Memory B cell (primary cell): Measurements from ENCODE around the gene NT5DC3.
"Not testable (repeated sequence)": the region's sequence is repeated elsewhere in the genome, so short reads cannot be mapped to it uniquely, and the experiment has no call there.

ENCODE experiments used
- ATAC-seq: fragments of 150-1000 bp; cut with Tn5 transposase; 2 replicates; pipeline ENCODE4 v1.10.0; 2021; ENCODE audit warnings: low read depth, mild to moderate bottlenecking, moderate library complexity
- DNase-seq, 2 donors: peaks; one replicate each; pipeline ENCODE4 v3.0.0; 2022; ENCODE audit warnings: low spot score in 2 of 2
- H3K27ac Mint-ChIP-seq: one replicate; pipeline ENCODE4 v1.8.0; 2022; ENCODE audit warnings: mild to moderate bottlenecking, moderate library complexity, mixed read lengths
- H3K27me3 Mint-ChIP-seq: one replicate; pipeline ENCODE4 v1.8.0; 2022; ENCODE audit warnings: mixed read lengths
- H3K36me3 Mint-ChIP-seq: one replicate; pipeline ENCODE4 v1.8.0; 2022; ENCODE audit warnings: mild to moderate bottlenecking, mixed read lengths
- H3K4me1 Mint-ChIP-seq: one replicate; pipeline ENCODE4 v1.8.0; 2022; ENCODE audit warnings: mixed read lengths
- H3K4me3 Mint-ChIP-seq: one replicate; pipeline ENCODE4 v1.8.0; 2022; ENCODE audit warnings: mild to moderate bottlenecking, moderate library complexity, mixed read lengths
- H3K9me3 Mint-ChIP-seq: one replicate; pipeline ENCODE4 v1.8.0; 2022; ENCODE audit warnings: mixed read lengths

NT5DC3 gene

DNA sequence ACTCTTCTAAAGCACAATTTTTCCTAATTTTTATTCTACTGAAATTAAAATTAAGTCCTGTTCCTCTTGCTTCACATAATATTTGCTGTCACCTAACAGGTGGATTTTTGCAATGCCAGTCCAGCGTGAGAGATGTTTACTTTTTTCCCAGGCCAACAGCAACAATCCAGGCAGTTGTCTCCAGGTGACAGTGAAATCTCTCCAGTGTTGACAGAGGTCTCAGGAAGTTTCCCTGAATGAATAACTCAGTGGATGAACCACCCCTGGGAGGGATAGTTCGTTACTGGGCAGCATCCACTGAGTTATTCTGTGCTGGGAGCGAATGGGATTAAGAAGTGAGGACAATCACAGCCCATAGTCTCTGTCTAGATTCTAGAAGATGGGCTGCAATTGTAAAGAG is 7.1 kb upstream of the NT5DC3 start:
- Mint-ChIP-seq H3K4me1 (no peaks in the 10 kb centered on the region), H3K9me3 (no peaks in the 10 kb centered on the region), H3K27me3 (peaks cover 2% of the 10 kb centered on the region), H3K4me3 (no peak overlapping the region), H3K27ac (no peak overlapping the region), H3K36me3 (no peaks in the 10 kb centered on the region)
- ATAC-seq: no peak
- DNase-seq: no peak

DNA sequence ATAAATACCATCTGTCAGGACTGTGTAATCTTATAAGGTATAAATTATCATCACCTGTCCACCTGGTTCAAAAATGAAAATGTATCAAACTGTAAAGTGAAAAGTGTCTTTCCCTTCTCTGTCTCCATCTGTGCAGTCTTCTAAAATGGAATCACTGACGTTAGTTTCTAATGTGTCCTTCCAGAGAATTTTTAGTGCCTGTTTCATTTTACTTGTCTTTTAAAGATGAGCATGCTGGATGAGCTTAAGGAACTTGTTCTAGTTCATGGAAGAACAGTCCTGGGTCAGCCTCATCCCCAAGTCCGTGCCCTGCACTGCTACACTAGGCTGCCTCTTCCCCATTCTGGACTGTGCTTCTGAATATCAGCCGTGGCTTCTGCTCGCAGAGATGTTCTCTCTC is 5.4 kb upstream of the NT5DC3 start:
- no peak for ATAC-seq
- Mint-ChIP-seq H3K36me3 (no peaks in the 10 kb centered on the region), H3K9me3 (no peaks in the 10 kb centered on the region), H3K4me3 (no peak overlapping the region), H3K27ac (no peak overlapping the region), H3K27me3 (no peaks in the 10 kb centered on the region), H3K4me1 (peaks cover 4% of the 10 kb centered on the region)
- DNase-seq: no peak

DNA sequence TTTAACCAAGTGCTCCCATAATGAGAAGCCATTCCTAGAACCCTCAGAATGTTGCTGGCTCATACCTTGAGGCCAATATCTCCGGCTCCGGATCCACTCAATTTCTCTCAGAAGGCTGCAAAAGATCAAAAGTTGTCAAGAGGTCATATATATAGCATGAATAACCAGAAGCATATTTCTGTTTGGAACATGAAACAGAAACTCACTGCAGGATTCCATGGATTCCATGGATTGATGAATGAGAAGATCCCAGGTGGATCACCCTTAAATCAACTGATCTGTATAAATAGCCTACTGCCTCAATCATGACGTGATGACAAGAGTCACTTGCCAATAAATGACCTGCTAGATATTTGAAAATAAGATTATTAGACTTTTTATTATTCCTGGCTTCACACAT is 3.3 kb upstream of the NT5DC3 start:
- Mint-ChIP-seq H3K27ac (no peak overlapping the region), H3K4me3 (no peak overlapping the region), H3K36me3 (no peaks in the 10 kb centered on the region), H3K27me3 (no peaks in the 10 kb centered on the region), H3K9me3 (no peaks in the 10 kb centered on the region), H3K4me1 (peaks cover 13% of the 10 kb centered on the region)
- ATAC-seq (no peak), DNase-seq (no peak)

- DNase-seq (peak in 1 of 2 donors; percentile 26), ATAC-seq (no peak)
- Mint-ChIP-seq H3K9me3 (no peaks in the 10 kb centered on the region), H3K36me3 (peaks cover 4% of the 10 kb centered on the region), H3K27ac (no peak overlapping the region), H3K4me1 (peaks cover 13% of the 10 kb centered on the region), H3K4me3 (peak overlapping the region; percentile 90), H3K27me3 (no peaks in the 10 kb centered on the region)
These were observed 903 bp upstream of the NT5DC3 start for GRCh38 chr12:103841690-103842584.

DNA sequence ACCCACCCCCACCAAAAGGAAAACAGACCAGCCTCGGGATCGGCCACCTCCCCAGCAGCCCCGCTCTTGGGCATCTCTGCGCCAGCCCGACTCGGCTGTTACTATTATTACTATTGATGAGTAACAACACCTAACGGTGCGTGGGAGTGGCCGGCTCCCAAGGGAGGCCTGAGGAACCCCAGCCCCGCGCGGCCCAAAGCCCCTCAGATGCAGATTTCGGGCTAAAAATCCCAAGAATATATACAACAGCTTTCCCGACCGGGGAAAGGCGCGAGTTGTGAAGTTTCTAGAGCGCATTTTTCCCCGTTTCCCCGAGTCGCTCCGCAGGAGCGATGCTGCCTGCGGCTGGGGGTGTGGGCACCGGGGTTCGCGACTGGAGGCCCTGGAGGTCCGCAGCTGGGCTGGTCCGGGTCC is 565 bp downstream of the NT5DC3 start:
- Mint-ChIP-seq H3K27me3 (no peaks in the 10 kb centered on the region), H3K9me3 (no peaks in the 10 kb centered on the region), H3K4me1 (peaks cover 15% of the 10 kb centered on the region), H3K27ac (peak overlapping the region; percentile 73), H3K36me3 (peaks cover 9% of the 10 kb centered on the region), H3K4me3 (peak overlapping the region; percentile 90)
- peak; percentile 9 for ATAC-seq
- no peak for DNase-seq

DNA sequence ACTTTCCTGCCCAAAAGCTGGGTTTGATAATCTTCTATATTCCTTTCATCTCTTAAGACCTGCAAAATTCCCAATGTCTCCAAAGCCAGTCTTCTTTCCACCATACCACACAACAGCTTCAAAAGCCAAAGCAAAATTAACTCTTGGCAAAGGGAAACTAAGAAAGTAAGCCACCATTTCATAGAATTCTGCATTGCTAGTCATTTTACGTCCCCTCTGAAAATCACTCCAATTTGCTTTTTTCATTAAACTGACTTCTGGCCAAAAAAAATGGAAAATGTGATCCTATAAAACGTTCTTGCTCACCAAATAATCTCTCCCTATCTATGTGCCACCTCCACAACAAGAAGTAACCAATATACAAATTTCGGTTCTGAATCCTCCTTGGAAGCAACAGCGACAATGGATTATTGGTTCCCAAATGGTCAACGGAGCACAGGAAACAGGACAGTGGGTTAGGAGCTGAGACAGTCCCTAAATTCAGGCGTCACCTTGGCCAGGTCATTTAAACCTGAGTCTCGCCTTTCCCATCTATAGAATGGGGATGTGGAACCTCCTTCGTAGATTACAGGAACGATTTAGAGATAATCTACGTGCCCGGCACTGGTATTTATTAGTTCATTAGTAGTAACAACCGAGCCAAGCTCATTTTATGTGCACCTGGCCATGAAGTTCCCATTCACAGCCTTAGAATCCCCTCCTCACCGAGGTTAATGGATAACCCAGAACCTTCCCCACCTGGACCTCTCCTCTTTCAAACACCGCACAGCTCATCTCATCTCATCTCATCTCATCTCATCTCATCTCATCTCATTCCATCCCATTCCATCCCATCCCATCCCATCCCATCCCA is 1.2 kb downstream of the NT5DC3 start:
- peaks cover 9% of the 10 kb centered on the region for H3K36me3 Mint-ChIP-seq
- DNase-seq: no peak
- no peaks in the 10 kb centered on the region for H3K27me3 Mint-ChIP-seq
- H3K27ac Mint-ChIP-seq: peak overlapping the region; percentile 73
- H3K9me3 Mint-ChIP-seq: no peaks in the 10 kb centered on the region
- peaks cover 18% of the 10 kb centered on the region for H3K4me1 Mint-ChIP-seq
- H3K4me3 Mint-ChIP-seq: peak overlapping the region; percentile 90
- ATAC-seq: no peak

DNA sequence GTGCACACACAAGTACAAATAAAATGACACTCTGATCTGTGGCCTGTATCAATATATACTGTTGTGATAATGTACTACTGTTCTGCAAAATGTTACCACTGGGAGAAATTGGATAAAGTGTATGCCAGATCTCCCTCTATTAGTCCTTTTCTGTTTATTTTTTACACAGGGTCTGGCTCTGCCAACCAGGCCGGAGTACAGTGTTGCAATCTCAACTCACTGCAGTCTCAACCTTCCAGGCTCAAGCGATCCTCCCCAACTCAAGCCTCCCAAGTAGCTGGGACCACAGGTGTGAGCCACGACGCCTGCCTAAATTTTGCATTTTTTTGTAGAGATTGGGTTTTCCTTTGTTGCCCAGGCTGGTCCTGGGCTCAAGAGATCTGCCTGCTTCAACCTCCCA is 1.9 kb downstream of the NT5DC3 start:
- Mint-ChIP-seq H3K4me1 (peaks cover 22% of the 10 kb centered on the region), H3K27me3 (no peaks in the 10 kb centered on the region), H3K27ac (no peak overlapping the region), H3K36me3 (peaks cover 9% of the 10 kb centered on the region), H3K4me3 (no peak overlapping the region), H3K9me3 (no peaks in the 10 kb centered on the region)
- ATAC-seq (no peak), DNase-seq (no peak)

DNA sequence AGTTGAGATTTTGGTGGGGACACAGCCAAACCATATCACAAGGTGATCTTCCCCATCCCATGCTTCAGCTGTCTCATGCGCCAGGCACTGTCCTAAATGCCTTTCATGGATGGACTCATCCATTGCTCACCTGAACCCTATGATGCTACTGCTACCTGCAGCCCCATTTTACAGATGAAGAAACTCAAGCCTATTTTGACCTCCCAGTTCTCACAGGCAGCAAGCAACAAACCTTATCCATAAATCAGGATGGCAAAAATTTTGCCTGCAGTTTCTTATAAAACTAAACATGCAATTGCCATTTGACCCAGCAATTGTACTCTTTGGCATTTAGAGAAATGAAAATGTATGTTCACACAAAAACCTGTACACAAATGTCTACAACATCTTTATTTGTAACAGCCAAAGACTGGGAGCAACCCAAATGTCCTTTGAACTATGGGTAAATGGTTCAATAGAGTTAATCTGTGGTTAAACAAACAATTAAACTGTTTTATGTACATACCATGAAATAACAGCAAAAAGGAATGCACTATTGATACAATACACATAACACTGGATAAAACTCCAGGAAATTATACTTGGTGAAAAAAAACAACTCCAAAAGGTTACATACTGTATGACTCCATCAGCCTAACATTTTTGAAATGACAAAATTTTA is 2.6 kb downstream of the NT5DC3 start:
- no peak overlapping the region for H3K27ac Mint-ChIP-seq
- no peaks in the 10 kb centered on the region for H3K27me3 Mint-ChIP-seq
- H3K4me1 Mint-ChIP-seq: peaks cover 26% of the 10 kb centered on the region
- no peak overlapping the region for H3K4me3 Mint-ChIP-seq
- H3K9me3 Mint-ChIP-seq: no peaks in the 10 kb centered on the region
- ATAC-seq (no peak), DNase-seq (no peak)
- peaks cover 9% of the 10 kb centered on the region for H3K36me3 Mint-ChIP-seq

DNA sequence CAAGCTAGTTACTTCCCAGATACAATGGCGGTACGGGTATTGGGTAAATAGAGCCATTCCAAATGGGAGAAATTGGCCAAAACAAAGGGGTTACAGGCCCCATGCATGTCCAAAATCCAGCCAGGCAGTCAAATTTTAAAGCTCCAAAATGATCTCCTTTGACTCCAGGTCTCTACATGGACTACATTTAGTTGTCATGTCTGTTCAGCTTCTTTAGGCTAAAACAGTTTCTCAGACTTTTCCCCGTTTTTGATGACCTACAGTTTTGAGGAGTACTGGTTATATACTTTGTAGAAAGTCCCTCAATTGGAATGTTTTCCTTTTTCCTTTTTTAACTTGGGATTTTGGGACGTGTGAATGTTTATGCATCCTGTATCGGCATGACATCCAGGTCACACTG is 4.7 kb downstream of the NT5DC3 start:
- Mint-ChIP-seq H3K27me3 (no peaks in the 10 kb centered on the region), H3K27ac (no peak overlapping the region), H3K4me1 (peaks cover 27% of the 10 kb centered on the region), H3K9me3 (no peaks in the 10 kb centered on the region), H3K4me3 (no peak overlapping the region), H3K36me3 (peaks cover 9% of the 10 kb centered on the region)
- ATAC-seq (no peak), DNase-seq (no peak)

- ATAC-seq, H3K4me3 Mint-ChIP-seq, H3K36me3 Mint-ChIP-seq, H3K27ac Mint-ChIP-seq, DNase-seq, H3K27me3 Mint-ChIP-seq, H3K9me3 Mint-ChIP-seq: not testable (repeated sequence)
- H3K4me1 Mint-ChIP-seq: peaks cover 27% of the 10 kb centered on the region
These were observed 5.2 kb downstream of the NT5DC3 start for GRCh38 chr12:103835747-103836335.

DNA sequence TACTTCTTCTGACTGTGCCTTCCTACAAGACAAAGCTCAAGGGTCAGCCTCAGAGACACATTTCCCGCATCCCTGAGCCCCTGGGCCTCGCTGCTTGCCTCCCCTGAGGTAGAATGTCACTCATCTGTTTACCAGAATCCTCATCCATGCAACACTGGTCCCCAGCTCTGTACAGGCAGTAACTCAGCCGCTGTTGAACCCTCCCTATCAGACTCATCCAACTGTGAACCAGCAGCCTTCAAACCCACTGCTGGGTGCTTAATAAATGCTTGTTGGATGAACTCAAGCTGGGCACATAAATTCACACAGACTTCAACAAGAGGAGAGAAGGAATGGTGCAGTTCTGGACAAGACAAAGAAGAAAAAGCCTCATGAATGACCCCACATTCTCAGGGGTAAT is 6.1 kb downstream of the NT5DC3 start:
- H3K4me1 Mint-ChIP-seq: peaks cover 26% of the 10 kb centered on the region
- peaks cover 1% of the 10 kb centered on the region for H3K9me3 Mint-ChIP-seq
- DNase-seq: no peak
- no peak for ATAC-seq
- peak overlapping the region; percentile 38 for H3K27ac Mint-ChIP-seq
- peaks cover 11% of the 10 kb centered on the region for H3K36me3 Mint-ChIP-seq
- H3K27me3 Mint-ChIP-seq: no peaks in the 10 kb centered on the region
- no peak overlapping the region for H3K4me3 Mint-ChIP-seq

DNA sequence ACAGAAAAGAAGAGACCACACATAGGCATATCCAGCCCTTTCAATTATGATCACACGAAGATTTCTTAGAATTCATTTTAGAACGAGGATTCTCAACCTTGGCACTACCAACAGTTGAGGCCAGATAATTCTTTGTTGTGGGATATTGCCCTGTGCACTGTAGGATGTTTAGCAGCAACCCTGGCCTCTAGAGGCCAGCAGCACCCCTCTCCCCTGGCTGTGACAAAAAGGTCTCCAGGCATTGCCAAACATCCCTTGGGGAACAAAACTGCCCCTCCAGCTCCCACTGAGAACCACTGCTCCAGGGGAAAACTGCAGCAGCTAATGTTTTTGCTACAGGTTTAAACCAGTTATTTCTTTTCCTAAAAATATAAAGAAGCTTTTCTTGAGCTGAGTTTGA is 7.1 kb downstream of the NT5DC3 start:
- peaks cover 32% of the 10 kb centered on the region for H3K4me1 Mint-ChIP-seq
- peaks cover 1% of the 10 kb centered on the region for H3K9me3 Mint-ChIP-seq
- no peak overlapping the region for H3K27ac Mint-ChIP-seq
- DNase-seq (no peak), ATAC-seq (no peak)
- H3K27me3 Mint-ChIP-seq: no peaks in the 10 kb centered on the region
- H3K36me3 Mint-ChIP-seq: peaks cover 11% of the 10 kb centered on the region
- H3K4me3 Mint-ChIP-seq: no peak overlapping the region

GRCh38 chr12:103833095-103833775 is 7.8 kb downstream of the NT5DC3 start:
- no peak for DNase-seq
- H3K27me3 Mint-ChIP-seq: no peaks in the 10 kb centered on the region
- no peak for ATAC-seq
- peaks cover 1% of the 10 kb centered on the region for H3K9me3 Mint-ChIP-seq
- H3K4me1 Mint-ChIP-seq: peaks cover 34% of the 10 kb centered on the region
- H3K27ac Mint-ChIP-seq: no peak overlapping the region
- H3K4me3 Mint-ChIP-seq: no peak overlapping the region
- H3K36me3 Mint-ChIP-seq: peaks cover 11% of the 10 kb centered on the region
